WTC11 (cell line): ENCODE results near the gene PTPRT. TPM values are rescaled to one million over a fixed set of nuclear protein-coding genes. Genes with fewer than 3 reads are reported as not detected.

ENCODE experiments used
- ATAC-seq: fragments of 200-7000 bp; cut with Tn5 transposase; 2 replicates; pipeline ENCODE4 v1.10.0; 2021; ENCODE audit warnings: mild to moderate bottlenecking, moderate library complexity
- CTCF ChIA-PET: fragments of 300-600 bp; sonication (Branson Sonifier 250); formaldehyde crosslinking; loops from one replicate; lab custom pipeline; 2021; ENCODE audit warnings: antibody characterized with exemption; lab: Charles Lee
- POLR2A ChIA-PET: fragments of 350-600 bp; sonication (Branson Sonifier 250); formaldehyde crosslinking; loops from one replicate; lab custom pipeline; 2021; ENCODE audit warnings: antibody characterized with exemption; lab: Charles Lee
- DNase-seq: peaks from one replicate; pipeline ENCODE4 v3.0.0; 2021; ENCODE audit warnings: low spot score
- H3K27ac Mint-ChIP-seq: 2 replicates; pipeline ENCODE4 v1.8.0; 2021; ENCODE audit warnings: mixed read lengths
- H3K27me3 Mint-ChIP-seq: 2 replicates; pipeline ENCODE4 v1.8.0; 2021; ENCODE audit warnings: low read depth, mild to moderate bottlenecking, moderate library complexity, mixed read lengths
- H3K36me3 Mint-ChIP-seq: 2 replicates; pipeline ENCODE4 v1.8.0; 2021; ENCODE audit warnings: mixed read lengths
- H3K4me1 Mint-ChIP-seq: 2 replicates; pipeline ENCODE4 v1.8.0; 2022; ENCODE audit warnings: mixed read lengths
- H3K4me3 Mint-ChIP-seq: 2 replicates; pipeline ENCODE4 v1.8.0; 2021; ENCODE audit warnings: mild to moderate bottlenecking, moderate library complexity, mixed read lengths
- H3K9me3 Mint-ChIP-seq: 2 replicates; pipeline ENCODE4 v1.8.0; 2021; ENCODE audit warnings: mixed read lengths
- ATF1 ChIP-seq: sonication (generic); formaldehyde crosslinking; IDR thresholded peaks from 2 replicates; pipeline ENCODE4 v1.8.1; 2023; ENCODE audit warnings: mild to moderate bottlenecking, moderate library complexity, missing genetic modification reagents
- ESRRA ChIP-seq: sonication (generic); formaldehyde crosslinking; IDR thresholded peaks from 2 replicates; pipeline ENCODE4 v1.8.1; 2022; ENCODE audit warnings: mild to moderate bottlenecking, missing genetic modification reagents, borderline replicate concordance
- JAZF1 ChIP-seq: fragments of 250-450 bp; sonication (Bioruptor Pico); IDR thresholded peaks from 2 replicates; pipeline ENCODE4 v1.9.0; 2021; ENCODE audit warnings: moderate library complexity, mild to moderate bottlenecking, inconsistent platforms
- NFATC4 ChIP-seq: fragments of 250-450 bp; sonication (Bioruptor Pico); IDR thresholded peaks from 2 replicates; pipeline ENCODE4 v1.9.0; 2021; ENCODE audit warnings: mild to moderate bottlenecking
- SP1 ChIP-seq: sonication (generic); formaldehyde crosslinking; conservative IDR thresholded peaks from 2 replicates; pipeline ENCODE4 v1.8.1; 2022; ENCODE audit warnings: missing genetic modification reagents
- total RNA-seq: library from RNA; stranded (reverse); gene quantifications from 3 replicates; pipeline ENCODE4 v1.2.3, GENCODE V29; 2021
- TF ChIP-seq, protein P1 (sequence below): fragments of 250-450 bp; sonication (Bioruptor Pico); conservative IDR thresholded peaks from 2 replicates; pipeline ENCODE4 v1.9.0; 2021; ENCODE audit warnings: mild to moderate bottlenecking
- TF ChIP-seq, protein P2 (sequence below): fragments of 250-450 bp; sonication (Bioruptor Pico); IDR thresholded peaks from 2 replicates; pipeline ENCODE4 v1.9.0; 2021; ENCODE audit warnings: mild to moderate bottlenecking
- TF ChIP-seq, protein P3 (sequence below): sonication (generic); formaldehyde crosslinking; conservative IDR thresholded peaks from 2 replicates; pipeline ENCODE4 v1.8.1; 2022; ENCODE audit warnings: mild to moderate bottlenecking, missing genetic modification reagents
- TF ChIP-seq, protein P4 (sequence below): fragments of 250-450 bp; sonication (Bioruptor Pico); IDR thresholded peaks from 2 replicates; pipeline ENCODE4 v1.9.0; 2021; ENCODE audit warnings: mild to moderate bottlenecking, borderline replicate concordance
- TF ChIP-seq, protein P5 (sequence below): fragments of 200-600 bp; IDR thresholded peaks from 2 replicates; pipeline ENCODE4 v1.8.0; 2022; ENCODE audit warnings: antibody characterized with exemption
- TF ChIP-seq, protein P6 (sequence below): fragments of 250-450 bp; sonication (Bioruptor Pico); IDR thresholded peaks from 2 replicates; pipeline ENCODE4 v1.9.0; 2021; ENCODE audit warnings: mild to moderate bottlenecking
- TF ChIP-seq, protein P7 (sequence below): sonication (generic); formaldehyde crosslinking; IDR thresholded peaks from 2 replicates; pipeline ENCODE4 v1.8.0; 2022; ENCODE audit warnings: mild to moderate bottlenecking, missing genetic modification reagents

PTPRT gene
- total RNA-seq, 1 experiment from 2014 or later, result 1.1 TPM

DNA sequence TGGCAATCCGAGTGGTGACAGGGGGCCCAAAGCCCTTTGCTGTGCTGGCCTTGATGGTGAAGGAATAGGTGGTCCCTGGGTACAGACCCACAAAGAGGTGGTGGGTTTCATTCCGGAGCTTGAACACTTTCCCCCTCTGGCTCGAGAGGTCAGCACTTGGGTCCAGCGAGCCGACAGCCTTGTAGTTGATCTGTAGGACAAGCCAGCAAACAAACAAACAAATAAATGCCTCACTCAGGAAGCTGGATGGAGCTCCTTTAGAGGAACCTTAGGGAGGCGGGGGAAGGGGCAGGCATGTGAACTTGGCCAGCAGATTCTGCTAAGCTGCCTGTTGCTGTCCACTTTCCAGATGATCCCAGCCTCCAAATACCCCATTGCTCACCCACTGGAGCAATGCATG is 837.6 kb downstream of the PTPRT start:
- no peak for ATAC-seq
- POLR2A ChIA-PET, result no interaction called here

DNA sequence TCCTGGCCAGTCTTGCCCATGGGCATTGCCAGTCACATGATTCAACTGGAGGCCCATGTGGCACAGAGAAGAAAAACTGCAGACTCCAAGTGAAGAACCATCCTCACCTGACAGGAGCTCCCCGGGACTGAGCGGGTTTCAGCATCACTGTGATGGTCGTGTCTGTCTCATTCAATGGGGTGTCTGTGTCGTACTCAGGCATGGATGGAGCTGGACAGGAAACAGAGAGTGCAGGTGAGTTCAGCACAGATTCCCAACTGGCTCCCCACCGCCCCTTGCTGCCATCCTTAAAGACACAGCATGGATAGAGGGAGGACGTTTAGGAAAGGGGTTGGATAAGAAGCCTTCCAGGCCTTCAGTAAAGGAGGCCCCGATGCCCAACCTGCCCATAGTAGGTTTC is 839.2 kb downstream of the PTPRT start:
- H3K27ac Mint-ChIP-seq, result no peak overlapping the region
- H3K4me3 Mint-ChIP-seq, result no peak overlapping the region
- no peaks in the 10 kb centered on the region; the same call in 1 of the 2 replicates for H3K27me3 Mint-ChIP-seq
- H3K4me1 Mint-ChIP-seq, result peaks cover 21% of the 10 kb centered on the region
- peaks cover 13% of the 10 kb centered on the region for H3K9me3 Mint-ChIP-seq
- DNase-seq, result no peak
- ATAC-seq, result no peak
- ChIA-PET POLR2A (no interaction called here), CTCF (no interaction called here)
- TF ChIP-seq, protein P1, sequence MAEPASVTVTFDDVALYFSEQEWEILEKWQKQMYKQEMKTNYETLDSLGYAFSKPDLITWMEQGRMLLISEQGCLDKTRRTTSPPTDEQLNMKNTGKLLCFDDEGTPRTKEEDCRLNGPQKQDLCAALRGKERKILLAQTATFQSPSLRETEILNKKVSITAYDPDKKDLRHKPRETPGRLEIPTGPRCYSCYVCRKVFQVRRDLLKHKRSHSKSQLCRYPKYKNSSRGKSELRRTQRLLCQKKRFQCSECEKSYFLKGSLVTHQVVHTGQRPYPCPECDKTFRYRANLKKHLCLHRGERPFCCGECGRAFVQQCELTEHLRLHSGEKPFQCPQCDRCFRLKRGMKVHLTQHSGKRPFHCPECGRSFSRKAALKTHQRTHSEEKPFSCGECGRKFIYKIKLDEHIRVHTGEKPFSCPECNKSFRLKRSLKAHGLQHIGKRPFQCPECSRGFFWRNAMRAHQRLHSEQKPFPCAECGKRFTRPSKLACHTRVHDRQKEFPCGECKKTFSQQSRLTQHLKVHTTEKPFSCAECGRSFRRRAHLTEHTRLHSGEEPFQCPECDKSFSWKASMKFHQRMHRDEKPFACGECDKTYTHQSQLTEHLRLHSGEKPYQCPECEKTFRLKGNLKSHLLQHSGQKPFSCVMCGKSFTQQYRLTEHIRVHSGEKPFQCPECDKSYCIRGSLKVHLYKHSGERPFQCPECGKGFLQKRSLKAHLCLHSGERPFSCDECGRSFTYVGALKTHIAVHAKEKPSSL (CRISPR knock-in tag), result no peak
- TF ChIP-seq, protein P2, sequence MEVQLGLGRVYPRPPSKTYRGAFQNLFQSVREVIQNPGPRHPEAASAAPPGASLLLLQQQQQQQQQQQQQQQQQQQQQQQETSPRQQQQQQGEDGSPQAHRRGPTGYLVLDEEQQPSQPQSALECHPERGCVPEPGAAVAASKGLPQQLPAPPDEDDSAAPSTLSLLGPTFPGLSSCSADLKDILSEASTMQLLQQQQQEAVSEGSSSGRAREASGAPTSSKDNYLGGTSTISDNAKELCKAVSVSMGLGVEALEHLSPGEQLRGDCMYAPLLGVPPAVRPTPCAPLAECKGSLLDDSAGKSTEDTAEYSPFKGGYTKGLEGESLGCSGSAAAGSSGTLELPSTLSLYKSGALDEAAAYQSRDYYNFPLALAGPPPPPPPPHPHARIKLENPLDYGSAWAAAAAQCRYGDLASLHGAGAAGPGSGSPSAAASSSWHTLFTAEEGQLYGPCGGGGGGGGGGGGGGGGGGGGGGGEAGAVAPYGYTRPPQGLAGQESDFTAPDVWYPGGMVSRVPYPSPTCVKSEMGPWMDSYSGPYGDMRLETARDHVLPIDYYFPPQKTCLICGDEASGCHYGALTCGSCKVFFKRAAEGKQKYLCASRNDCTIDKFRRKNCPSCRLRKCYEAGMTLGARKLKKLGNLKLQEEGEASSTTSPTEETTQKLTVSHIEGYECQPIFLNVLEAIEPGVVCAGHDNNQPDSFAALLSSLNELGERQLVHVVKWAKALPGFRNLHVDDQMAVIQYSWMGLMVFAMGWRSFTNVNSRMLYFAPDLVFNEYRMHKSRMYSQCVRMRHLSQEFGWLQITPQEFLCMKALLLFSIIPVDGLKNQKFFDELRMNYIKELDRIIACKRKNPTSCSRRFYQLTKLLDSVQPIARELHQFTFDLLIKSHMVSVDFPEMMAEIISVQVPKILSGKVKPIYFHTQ (CRISPR knock-in tag), result no peak
- TF ChIP-seq ATF1 (no peak), ESRRA (CRISPR knock-in tag) (no peak), SP1 (CRISPR knock-in tag) (no peak)
- TF ChIP-seq, protein P3, sequence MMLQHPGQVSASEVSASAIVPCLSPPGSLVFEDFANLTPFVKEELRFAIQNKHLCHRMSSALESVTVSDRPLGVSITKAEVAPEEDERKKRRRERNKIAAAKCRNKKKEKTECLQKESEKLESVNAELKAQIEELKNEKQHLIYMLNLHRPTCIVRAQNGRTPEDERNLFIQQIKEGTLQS (CRISPR knock-in tag), result no peak
- TF ChIP-seq, protein P4, sequence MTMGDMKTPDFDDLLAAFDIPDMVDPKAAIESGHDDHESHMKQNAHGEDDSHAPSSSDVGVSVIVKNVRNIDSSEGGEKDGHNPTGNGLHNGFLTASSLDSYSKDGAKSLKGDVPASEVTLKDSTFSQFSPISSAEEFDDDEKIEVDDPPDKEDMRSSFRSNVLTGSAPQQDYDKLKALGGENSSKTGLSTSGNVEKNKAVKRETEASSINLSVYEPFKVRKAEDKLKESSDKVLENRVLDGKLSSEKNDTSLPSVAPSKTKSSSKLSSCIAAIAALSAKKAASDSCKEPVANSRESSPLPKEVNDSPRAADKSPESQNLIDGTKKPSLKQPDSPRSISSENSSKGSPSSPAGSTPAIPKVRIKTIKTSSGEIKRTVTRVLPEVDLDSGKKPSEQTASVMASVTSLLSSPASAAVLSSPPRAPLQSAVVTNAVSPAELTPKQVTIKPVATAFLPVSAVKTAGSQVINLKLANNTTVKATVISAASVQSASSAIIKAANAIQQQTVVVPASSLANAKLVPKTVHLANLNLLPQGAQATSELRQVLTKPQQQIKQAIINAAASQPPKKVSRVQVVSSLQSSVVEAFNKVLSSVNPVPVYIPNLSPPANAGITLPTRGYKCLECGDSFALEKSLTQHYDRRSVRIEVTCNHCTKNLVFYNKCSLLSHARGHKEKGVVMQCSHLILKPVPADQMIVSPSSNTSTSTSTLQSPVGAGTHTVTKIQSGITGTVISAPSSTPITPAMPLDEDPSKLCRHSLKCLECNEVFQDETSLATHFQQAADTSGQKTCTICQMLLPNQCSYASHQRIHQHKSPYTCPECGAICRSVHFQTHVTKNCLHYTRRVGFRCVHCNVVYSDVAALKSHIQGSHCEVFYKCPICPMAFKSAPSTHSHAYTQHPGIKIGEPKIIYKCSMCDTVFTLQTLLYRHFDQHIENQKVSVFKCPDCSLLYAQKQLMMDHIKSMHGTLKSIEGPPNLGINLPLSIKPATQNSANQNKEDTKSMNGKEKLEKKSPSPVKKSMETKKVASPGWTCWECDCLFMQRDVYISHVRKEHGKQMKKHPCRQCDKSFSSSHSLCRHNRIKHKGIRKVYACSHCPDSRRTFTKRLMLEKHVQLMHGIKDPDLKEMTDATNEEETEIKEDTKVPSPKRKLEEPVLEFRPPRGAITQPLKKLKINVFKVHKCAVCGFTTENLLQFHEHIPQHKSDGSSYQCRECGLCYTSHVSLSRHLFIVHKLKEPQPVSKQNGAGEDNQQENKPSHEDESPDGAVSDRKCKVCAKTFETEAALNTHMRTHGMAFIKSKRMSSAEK, result no peak
- H3K36me3 Mint-ChIP-seq, result no peaks in the 10 kb centered on the region

More for the DNA sequence above, 837.6 kb downstream of the PTPRT start:
- TF ChIP-seq, protein P5, sequence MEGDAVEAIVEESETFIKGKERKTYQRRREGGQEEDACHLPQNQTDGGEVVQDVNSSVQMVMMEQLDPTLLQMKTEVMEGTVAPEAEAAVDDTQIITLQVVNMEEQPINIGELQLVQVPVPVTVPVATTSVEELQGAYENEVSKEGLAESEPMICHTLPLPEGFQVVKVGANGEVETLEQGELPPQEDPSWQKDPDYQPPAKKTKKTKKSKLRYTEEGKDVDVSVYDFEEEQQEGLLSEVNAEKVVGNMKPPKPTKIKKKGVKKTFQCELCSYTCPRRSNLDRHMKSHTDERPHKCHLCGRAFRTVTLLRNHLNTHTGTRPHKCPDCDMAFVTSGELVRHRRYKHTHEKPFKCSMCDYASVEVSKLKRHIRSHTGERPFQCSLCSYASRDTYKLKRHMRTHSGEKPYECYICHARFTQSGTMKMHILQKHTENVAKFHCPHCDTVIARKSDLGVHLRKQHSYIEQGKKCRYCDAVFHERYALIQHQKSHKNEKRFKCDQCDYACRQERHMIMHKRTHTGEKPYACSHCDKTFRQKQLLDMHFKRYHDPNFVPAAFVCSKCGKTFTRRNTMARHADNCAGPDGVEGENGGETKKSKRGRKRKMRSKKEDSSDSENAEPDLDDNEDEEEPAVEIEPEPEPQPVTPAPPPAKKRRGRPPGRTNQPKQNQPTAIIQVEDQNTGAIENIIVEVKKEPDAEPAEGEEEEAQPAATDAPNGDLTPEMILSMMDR, result no peak
- TF ChIP-seq, protein P6, sequence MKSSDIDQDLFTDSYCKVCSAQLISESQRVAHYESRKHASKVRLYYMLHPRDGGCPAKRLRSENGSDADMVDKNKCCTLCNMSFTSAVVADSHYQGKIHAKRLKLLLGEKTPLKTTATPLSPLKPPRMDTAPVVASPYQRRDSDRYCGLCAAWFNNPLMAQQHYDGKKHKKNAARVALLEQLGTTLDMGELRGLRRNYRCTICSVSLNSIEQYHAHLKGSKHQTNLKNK, result no peak
- TF ChIP-seq, protein P7, sequence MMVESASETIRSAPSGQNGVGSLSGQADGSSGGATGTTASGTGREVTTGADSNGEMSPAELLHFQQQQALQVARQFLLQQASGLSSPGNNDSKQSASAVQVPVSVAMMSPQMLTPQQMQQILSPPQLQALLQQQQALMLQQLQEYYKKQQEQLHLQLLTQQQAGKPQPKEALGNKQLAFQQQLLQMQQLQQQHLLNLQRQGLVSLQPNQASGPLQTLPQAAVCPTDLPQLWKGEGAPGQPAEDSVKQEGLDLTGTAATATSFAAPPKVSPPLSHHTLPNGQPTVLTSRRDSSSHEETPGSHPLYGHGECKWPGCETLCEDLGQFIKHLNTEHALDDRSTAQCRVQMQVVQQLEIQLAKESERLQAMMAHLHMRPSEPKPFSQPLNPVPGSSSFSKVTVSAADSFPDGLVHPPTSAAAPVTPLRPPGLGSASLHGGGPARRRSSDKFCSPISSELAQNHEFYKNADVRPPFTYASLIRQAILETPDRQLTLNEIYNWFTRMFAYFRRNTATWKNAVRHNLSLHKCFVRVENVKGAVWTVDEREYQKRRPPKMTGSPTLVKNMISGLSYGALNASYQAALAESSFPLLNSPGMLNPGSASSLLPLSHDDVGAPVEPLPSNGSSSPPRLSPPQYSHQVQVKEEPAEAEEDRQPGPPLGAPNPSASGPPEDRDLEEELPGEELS (CRISPR knock-in tag), result no peak
- TF ChIP-seq JAZF1 (CRISPR knock-in tag) (no peak), NFATC4 (CRISPR knock-in tag) (no peak)
- CTCF ChIA-PET, result no interaction called here
- Mint-ChIP-seq H3K36me3 (no peaks in the 10 kb centered on the region), H3K9me3 (peaks cover 6% of the 10 kb centered on the region; the same call in 1 of the 2 replicates), H3K27ac (no peak overlapping the region), H3K4me1 (peaks cover 21% of the 10 kb centered on the region), H3K4me3 (no peak overlapping the region), H3K27me3 (no peaks in the 10 kb centered on the region)
- DNase-seq, result no peak
